LNCaP clone FGC (cell line): ENCODE data around the gene FCRLA.
A peak's percentile ranks its signal among the peaks of the same experiment; 100 is the strongest.

ENCODE experiments used
- DNase-seq: peaks from one replicate; pipeline ENCODE4 v3.0.0-alpha.2; 2011; ENCODE audit warnings: low read depth
- H3K4me3 ChIP-seq: 2 replicates; pipeline ENCODE4 v1.5.1; 2011; ENCODE audit warnings: mild to moderate bottlenecking, low read depth, low read length, control low read depth
- TF ChIP-seq, protein P1 (sequence below): IDR thresholded peaks from 2 replicates; pipeline ENCODE4 v1.5.1; 2012; ENCODE audit warnings: mild to moderate bottlenecking; ENCODE audit not compliant: control insufficient read depth, insufficient read depth; ENCODE audit errors: extremely low read depth

FCRLA gene

DNA sequence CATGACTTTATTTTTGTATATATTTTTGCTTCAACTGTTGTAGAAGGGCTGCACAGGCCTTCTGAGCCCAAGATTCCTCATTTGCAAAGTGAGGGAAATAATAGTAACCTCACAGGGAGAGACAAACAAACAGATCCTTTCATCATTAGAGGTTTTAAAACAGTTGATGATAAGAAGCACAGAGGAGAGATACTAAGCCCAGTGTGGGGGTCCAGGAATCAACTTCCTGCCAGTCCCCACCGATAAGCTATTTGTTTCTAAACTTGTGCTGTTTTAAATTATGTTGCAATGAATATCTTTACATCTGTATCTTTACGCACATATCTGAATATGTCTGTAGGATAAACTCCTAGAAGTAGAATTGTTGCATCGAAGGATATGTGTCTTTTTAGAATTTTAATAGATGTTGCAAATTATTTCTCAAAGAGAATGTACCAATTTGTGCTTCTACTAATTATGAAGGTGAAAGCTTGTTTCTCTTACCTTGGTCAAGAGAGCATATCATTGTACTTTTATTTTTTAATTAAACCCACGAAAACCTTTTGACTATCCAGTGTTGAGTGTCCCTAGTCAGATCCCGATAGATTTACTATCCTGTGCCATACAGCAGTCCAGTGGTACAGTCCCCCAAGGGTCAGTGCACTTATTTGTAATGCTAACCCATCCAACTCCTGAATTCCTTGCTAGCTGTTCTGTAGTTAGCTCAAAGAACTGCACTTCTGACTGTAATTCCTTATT is 25.1 kb downstream of the FCRLA start:
- DNase-seq = no peak
- TF ChIP-seq, protein P1, sequence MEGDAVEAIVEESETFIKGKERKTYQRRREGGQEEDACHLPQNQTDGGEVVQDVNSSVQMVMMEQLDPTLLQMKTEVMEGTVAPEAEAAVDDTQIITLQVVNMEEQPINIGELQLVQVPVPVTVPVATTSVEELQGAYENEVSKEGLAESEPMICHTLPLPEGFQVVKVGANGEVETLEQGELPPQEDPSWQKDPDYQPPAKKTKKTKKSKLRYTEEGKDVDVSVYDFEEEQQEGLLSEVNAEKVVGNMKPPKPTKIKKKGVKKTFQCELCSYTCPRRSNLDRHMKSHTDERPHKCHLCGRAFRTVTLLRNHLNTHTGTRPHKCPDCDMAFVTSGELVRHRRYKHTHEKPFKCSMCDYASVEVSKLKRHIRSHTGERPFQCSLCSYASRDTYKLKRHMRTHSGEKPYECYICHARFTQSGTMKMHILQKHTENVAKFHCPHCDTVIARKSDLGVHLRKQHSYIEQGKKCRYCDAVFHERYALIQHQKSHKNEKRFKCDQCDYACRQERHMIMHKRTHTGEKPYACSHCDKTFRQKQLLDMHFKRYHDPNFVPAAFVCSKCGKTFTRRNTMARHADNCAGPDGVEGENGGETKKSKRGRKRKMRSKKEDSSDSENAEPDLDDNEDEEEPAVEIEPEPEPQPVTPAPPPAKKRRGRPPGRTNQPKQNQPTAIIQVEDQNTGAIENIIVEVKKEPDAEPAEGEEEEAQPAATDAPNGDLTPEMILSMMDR = no peak
- no peak overlapping the region for H3K4me3 ChIP-seq

DNA sequence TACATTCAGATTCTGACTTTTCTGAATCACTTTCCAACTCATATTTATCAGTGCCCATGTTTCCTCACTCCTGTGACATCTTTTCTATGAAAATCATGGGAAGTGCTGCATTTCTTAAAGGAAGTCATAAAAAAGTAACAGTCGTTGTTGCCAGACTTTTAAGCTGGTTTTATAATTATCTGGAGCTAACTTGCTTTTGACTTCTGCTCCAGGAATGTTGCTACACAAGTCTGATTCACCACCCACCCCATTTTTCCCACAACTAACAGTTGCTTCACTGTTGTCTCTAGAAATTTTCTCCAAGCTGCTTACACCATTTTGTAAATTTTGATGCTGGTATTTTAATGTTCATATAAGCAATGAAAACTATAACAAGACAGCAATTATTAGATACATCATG is 26.5 kb downstream of the FCRLA start:
- TF ChIP-seq, protein P1 = no peak

DNA sequence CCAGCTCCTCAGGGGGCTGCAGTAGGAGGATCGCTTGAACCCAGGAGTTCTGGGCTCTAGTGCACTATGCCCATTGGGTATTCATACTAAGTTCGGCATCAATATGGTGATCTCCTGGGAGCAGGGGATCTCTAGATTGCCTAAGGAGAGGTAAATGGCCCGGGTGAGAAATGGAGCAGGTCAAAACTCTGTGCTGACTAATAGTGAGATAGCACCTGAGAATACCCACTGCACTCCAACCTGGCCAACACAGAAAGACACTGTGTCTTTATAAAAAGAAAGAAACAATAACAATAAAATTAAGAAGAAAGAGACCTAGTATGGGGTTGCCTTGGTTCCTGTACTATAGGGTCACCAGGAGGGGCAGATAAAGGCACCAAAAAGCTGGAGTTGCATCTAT is 28.8 kb downstream of the FCRLA start:
- TF ChIP-seq, protein P1 = no peak
- H3K4me3 ChIP-seq = no peak overlapping the region
- DNase-seq = no peak

More for the DNA sequence above, 26.5 kb downstream of the FCRLA start:
- no peak overlapping the region for H3K4me3 ChIP-seq
- DNase-seq = no peak

- H3K4me3 ChIP-seq = no peak overlapping the region
- TF ChIP-seq, protein P1 = no peak
- DNase-seq = no peak
These were observed 29.4 kb downstream of the FCRLA start for GRCh38 chr1:161736335-161736969.

DNA sequence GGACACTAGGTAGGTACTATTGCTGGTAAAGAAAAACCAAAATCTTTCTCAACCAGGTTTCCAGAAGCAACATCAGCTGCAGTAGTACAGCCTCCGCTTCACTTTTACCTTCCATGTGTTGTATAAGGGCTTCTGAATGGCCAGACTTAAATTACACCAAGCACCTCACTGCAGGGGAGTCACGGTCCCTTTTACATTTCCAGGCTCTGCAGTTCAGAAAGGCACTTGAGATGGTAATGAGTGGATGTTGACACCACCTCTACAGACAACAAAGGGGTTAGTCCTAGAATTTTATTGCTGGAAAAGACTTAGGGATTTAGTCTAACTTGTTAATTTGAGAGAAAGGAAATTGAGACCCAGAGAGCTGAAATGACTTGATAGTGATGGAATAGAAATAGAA is 30.6 kb downstream of the FCRLA start:
- TF ChIP-seq, protein P1 = no peak

GRCh38 chr1:161738627-161739287 is 31.7 kb downstream of the FCRLA start:
- TF ChIP-seq, protein P1 = peak; percentile 67
- H3K4me3 ChIP-seq = no peak overlapping the region
- peak; percentile 46 for DNase-seq

More for the DNA sequence above, 30.6 kb downstream of the FCRLA start:
- no peak overlapping the region for H3K4me3 ChIP-seq
- DNase-seq = no peak
